GM18519 (cell line): Measurements from ENCODE around the gene LACTBL1.
"Not testable (repeated sequence)": the region's sequence is repeated elsewhere in the genome, so short reads cannot be mapped to it uniquely, and the experiment has no call there.

ENCODE experiments used
- ATAC-seq: cut with Tn5 transposase; IDR thresholded peaks from one replicate; pipeline ENCODE4 v1.9.1; 2021; ENCODE audit warnings: mild to moderate bottlenecking, moderate library complexity; ENCODE audit not compliant: unreplicated experiment, low FRiP score

The LACTBL1 gene

DNA sequence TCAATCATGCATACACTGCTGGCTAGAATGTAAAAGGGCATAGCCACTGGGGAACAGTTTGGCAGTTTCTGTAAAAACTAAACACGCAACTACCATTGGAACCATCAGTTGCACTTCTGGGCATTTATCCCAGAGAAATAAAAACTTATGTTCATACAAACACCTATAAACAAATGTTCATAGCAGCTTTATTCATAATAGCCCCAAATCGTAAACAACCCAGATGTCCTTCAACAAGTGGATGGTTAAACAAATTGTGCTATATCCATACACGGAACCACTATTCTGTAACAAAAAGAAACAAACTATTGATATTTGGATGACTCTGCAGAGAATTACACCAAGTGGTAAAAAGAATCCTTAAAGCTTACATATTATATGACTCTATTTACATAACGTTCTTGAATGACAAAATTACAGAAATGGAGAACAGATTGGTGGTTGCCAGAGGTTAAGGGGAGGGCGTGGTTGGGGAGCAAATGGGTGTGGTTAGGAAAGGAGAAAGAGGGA lies 22.8 kb downstream of the LACTBL1 start:
- ATAC-seq: no peak

DNA sequence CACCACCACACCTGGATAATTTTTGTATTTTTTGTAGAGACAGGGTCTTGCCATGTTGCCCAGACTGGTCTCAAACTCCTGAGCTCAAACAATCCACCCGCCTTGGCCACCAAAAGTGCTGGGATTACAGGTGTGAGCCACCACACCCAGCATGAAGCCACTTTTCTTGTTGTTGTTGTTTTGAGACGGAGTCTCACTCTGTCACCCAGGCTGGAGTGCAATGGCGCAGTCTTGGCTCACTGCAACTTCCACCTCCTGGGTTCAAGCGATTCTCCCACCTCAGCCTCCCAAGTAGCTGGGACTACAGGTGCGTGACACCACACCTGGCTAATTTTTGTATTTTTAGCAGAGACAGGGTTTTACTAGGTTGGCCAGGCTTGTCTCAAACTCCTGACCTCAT lies 27.5 kb downstream of the LACTBL1 start:
- not testable (repeated sequence) for ATAC-seq

DNA sequence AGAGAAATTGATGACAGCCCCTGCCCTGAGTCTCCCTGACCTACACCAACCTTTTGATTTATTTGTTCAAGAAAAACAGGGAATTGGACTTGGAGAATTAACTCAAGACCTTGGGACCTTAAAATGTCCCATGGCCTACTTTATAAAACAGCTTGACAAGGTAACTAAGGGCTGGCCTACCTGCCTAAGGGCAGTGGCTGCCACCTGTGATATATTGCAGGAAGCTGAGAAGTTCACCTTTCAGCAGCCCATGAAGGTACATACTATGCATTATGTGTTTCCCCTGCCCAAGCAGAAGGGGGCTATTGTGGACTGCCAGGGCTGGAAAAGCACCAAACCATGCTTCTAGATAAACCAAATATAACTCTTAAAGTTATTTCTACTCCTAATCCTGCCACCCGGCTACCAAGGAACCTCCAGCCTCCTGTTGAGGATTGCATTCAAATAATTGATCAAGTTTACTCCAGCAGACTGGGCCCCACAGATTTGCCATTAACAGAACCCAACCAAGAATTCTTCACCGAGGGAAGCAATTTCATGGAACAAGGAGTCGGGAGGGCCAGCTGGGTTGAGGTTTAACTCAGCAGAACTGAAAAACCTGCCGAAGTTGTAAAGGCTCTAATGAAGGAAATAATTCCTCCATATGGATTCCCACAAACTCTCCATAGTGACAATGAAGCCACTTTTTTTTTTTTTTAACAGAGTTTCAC lies 28.2 kb downstream of the LACTBL1 start:
- ATAC-seq: no peak

DNA sequence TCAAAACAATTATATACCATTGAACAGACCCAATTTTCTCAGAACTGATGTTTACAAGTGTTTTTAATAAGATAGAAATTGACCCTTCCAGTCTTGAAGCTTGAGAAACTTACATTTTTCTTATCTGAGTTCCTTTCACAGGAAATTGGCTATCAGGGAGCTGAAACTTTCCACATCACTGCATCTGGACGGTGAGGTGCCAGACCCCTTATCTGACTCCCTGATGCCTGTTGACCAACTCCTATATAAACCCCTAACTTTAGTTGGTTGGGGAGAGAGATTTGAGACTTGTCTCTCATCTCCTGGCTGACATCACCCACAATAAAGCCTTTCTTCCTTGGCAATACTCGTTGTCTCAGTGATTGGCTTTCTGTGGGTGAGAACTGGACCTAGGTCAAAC lies 31.4 kb downstream of the LACTBL1 start:
- no peak for ATAC-seq

DNA sequence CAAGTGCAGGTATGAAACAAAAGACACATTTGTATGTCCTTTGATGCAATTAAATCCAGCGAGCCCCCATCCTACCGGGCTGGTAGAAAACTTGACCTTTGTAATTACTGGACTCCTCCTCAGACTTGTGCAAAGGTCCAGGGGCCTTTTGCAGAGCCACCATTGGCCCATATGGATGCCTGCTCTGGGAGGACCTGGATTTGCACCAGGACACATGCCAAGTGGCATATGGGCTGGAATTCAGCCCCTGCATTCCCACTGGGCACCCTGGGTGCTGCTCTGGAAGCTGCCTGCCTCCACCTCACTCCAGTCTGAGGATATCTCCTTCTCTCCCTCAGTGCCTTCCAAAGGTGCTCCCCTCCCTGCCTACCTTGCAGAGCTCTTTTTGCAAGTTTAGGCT lies 36.0 kb downstream of the LACTBL1 start:
- no peak for ATAC-seq

DNA sequence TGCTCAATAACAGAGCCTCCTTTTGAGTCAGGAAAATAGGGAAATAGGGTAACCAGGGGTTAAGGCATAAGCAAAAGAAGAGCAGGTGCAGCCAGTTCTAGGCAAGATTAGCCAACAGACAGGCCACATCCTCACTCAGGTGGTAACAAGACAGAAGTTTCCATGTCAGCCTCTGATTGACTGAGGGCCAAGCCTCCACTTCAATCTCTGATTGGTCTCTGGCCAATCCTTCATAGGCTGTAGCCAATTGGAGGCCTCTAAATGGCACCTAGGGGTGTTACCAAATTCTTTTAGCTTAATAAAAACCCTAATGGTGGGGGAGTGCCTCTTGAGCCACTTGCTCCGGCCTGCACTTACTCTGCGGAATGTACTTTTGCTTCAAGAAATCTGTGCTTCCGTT lies 37.2 kb downstream of the LACTBL1 start:
- ATAC-seq: no peak

DNA sequence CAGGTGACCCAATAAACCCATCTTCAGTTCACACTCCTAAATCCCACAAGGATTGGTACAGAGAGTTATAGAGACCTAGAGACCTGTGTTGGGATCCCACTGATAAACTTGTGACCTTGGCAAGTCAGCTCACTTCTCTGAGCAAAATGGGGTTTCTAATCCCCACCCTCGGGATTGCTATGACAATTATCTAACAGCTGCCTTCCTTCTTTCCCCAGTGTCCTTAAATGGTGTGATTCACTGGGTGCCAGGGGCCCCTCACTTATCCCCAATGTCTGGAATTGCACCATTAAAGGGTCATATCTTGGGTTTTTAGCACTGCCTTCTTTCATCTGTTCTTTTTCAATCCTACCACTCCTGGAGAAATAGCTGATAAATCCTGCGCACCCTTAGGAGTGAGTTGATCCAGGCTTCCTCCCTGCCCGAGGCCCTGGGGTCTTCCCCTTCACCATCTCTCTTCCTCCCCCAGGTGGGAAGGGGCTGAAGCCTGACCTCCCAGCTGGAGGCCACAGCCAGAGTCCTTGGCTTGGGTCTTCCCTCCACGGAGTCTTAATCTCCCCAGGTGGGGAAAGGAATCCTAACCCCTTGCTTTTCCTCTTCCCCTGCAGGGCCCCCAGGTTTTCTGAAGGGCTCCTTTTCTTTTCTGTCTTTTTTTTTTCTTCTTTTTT lies 39.7 kb downstream of the LACTBL1 start:
- no peak for ATAC-seq

DNA sequence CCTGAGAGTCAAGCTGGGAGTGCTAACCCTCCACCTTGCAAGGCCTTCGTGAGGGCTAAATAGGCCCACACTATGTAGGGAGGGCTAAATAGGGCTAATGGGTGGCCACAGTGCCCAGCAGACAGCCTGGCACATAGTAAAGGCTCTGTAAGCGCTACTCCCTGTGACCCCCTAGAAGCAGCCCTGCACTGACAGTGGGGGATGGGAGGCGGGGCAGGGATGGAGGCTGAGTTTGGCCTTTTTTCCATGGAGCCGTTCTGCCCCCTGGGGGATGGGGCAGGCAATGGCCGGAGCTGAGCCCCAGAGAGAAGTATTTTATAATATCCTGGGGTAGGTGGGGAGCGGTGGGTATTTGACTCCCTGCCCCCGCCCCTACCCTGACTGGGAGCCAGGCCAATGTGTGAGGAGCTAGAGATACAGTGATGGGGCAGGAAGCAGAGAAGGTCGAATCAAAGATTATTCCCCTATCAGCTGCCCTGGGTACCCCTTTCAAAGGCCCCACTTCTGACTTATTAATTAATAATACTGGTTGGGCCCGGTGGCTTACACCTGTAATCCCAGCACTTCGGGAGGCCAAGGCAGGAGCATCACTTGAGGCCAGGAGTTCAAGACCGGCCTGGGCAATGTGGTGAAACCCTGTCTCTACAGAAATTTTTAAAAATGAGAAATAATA lies 42.3 kb downstream of the LACTBL1 start:
- no peak for ATAC-seq

DNA sequence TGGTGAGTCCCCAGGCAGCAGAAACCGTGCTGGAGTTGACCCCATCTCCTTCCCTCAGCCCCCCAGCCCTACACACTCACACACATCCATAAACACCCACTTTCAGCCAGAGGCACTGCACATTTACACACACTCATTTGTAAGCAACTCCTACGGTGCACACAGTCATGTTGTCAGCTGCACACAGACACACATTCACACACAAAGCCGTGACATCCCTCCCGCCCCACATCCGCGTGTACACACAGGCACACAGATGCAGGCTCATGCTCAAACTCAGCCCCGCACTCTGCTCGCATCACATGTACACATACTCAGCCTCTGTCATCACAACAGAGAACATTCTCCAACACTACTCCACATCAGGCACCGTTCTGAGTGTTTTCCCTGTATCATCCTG lies 47.6 kb downstream of the LACTBL1 start:
- ATAC-seq: no peak

DNA sequence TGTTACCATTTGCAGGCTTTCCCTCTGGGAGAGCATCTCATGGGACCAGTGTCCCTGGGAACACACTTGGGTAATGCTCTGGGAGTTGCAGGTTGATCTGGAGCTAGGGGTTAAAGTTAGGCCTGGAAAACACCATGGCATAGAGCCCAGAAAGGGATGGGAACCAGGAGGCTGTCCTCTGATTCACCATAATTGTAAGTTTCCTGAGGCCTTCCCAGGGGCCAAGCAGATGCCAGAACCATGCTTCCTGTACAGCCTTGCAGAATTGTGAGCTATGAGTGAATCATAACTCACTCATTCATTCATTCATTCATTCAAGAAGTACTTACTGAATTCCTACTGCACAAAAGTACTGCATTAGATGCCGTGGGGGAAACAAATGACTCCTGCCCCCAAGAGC lies 50.0 kb downstream of the LACTBL1 start:
- no peak for ATAC-seq

DNA sequence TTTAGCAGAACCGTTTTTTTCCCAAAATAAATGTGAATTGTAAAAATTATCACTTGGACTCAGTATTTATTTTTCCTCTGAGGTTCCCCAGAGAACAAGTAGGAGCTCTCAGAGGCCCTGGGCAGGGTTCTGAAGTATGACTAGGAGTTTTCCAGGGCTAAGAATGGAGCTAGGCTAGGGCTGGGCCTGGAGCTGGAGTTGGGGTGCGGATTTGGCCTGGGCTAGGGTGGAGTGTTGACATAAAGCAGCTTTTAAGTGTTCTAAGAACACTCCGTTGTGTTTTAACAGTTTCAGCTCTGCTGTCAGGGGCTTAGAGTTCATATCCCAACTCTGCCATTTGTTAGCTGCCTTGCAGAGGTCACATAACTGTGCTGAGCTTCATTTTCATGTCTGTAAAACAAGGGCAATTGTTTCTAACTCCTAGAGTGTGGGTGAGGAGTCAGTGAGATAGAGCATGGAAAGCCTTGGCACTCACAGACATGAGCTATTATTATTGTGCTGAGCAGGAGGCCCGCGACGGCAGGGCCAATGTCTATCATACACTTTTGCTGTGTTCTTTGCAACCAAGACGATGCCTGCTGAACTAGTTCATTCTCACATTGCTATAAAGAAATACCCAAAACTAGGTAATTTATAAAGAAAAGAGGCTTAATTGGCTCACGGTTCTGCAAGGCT lies 51.1 kb downstream of the LACTBL1 start:
- no peak for ATAC-seq

DNA sequence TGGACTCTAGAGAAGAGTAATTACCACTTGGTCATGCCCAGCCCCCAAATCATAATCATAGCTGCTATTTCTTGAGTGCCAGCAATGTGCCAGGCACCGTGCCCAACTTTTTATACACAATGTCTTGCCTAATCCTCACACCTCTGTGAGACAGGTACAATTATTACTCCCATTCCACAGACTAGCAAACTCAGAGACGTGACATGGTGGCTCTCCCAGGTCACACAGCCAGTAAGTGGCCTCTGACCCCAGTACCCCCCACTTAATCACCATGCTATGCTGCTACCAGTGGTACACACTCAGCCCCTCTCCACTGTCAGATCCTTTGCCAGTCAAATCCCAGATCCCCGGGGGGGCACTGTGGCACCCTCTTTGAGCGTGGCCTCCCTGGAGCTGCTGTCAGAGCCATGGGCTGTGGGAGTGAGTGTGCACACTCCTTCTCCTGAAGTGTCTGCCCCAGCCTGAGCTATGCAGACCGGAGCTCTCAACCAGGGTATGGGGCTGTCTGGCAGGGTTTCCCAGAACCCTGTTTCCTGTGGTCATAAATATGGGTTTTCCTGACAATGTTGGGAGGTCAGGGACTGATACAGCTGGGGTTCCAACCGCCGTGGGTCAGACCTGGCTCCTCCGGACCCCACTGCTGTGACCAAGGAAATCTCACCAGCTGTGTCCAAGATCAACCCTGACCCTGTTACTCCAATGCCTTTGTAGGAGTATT lies 51.8 kb downstream of the LACTBL1 start:
- ATAC-seq: no peak

DNA sequence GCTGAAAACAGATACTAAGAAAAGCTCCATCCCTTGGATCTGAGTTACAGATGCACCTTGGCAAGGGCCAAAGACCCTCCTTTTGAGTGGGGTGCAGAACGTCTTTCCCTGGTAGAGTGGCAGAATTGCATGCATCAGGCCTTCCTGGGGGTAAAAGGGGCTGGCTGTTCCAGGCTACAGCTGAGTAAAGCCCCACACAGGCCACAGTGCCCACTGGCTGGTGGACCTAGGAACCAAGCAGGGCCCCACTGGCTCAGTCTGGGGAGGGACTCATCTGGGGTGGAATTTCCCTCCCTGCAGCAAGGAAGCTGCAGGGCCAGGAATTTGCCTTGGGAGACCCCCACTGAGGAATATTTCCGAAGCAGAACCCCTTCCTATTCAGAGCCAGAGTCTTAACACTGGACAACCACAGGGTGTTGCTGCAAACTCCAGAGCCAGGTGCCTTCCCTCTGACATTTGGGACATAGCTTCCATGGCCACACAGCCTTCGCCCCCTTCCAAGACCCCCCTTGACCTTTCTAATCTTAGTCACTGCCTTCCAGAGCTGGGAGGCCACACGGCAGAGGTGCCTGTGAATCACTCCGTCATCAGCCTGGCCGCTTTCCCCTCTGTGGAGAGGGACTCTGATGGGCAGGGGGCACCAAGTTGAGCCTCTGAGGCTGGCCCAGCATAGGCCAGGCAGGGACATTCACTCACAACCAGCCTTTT lies 52.5 kb downstream of the LACTBL1 start:
- no peak for ATAC-seq

DNA sequence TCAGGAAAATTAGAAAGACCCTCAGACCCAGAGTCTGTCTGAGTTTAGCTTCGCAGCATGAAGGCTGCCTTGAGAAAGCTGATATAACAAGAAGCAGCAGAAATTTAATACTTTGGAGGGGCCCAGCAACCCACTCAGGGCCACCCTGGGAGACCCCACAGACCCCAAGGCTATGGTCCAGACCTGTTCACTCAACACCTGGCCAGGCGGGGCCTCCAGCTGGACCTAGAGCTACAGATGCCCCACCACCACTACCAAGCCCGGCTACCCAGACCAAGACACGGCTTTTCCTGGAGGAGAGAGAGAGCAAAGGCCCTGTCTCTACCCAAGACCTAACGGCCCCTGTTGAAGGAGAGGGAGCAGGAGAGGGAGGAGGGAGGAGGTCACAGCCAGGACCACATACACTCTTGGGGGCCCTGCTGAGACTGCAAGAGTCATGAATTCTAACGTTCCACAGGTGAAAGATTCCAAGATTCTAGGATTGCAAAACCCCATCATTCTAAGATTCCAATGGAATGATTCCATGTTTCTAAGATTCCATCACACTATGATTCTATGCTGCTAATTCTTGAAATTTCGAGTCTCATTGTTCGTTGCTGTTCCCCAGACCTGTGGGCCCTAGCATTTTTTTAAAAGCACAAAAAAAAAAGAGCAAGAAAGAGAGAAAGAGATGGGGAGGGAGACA lies 53.2 kb downstream of the LACTBL1 start:
- ATAC-seq: no peak

DNA sequence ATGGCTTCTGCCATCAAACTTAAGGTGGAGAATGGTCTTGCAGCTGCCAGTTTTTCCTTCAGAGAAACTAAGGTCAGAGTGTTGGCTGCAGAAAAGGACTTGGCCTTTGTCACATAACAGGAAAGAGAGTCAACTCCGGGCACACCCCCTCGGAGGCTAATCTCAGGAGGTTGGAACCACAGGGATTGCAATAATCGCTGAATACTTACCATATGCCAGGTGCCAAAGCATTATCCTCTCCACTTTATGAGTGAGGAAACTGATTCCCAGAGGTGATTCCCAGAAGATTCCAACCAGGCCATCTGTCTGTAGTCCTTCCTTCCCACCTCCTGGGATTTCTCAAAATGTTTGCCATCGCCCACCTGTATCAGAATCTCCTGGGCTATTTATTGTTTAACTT lies 54.0 kb downstream of the LACTBL1 start:
- ATAC-seq: no peak

DNA sequence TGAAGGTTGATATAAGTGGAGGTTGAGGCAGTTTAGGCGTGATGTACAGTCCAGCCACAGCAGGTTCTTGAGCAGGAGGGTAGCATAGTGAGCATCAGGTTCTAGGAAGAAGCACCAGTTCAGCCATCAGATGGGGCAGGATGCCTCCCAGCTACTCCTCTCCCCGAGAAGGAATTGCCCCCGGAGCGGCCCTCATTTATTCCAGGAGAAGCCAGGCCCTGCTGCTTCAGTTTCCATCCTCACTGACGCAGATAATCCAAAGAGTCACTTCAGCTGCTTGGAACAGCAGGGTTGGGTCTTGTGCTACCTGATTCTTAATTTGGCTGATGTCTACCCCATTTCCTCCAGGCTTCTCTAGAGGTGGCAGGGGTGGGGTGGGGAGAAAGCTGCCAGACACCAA lies 54.7 kb downstream of the LACTBL1 start:
- no peak for ATAC-seq

DNA sequence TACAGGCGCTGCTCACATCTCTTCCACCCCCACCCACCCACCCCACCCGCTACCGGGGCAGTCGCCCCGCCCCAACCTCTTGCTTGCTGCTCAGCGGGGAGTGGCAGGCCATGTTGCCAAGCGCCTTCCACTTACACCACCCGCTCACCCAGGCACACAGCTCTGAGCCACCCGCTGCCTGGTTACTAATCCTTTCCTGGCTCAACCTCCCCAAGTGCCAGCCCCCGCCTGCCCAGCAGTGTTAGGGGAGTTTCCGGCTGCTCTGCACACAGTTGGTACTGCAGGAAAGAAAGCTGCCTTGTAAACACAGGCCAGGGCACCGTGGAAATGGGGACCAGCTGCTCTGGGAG lies 56.2 kb downstream of the LACTBL1 start:
- ATAC-seq: no peak

DNA sequence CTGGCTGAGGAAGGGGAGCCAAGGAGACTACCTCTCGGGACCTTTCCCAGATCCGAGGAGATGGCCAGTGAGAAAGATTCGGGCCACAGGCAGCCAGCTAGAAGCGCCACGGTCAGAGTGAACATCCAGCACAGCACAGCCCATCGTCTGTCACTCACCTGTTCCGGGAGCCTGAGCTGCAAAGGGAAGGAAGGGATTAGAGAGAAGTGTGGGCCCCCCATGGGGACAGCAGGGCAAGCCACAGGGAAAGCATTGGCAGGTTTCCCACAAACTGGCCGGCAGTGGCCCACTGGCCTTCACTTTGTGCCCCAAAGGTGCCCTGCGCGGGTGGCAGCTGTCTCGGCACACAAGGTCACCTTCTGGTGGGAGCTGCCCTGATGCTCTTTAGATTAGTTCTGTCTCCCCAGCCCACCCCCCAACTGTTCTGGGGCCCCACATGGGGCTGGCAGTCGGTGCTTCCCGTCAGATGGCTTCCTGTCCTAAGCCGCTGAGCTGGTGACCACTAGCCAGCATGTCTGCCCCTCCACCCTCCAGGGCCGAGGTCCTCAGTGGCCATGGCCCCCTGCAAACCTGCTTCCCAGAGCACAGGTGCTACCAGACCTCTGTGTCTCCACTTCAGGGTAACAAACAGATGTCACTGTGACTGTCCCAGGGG lies 56.7 kb downstream of the LACTBL1 start:
- ATAC-seq: no peak

DNA sequence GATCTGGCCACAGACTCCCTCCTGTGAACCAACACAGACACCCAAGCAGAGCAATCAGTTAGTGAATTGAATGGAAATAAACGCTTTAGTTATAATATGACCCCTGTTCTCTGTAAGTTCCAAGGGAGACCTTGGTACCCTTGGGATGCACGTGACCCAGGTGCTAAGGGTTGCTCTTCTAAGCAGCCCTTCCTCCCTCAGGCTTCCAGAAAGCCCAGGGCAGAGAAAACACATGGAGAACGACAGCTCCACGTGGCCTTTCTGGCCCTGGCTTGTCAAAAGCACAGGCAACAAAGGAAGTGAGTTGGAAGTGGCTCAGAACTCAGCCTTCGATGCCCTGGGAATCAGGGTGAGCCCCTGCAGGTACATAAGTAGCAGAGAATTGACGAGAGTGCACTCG lies 57.4 kb downstream of the LACTBL1 start:
- no peak for ATAC-seq
